C4-2B (cell line): ENCODE measurements around the gene CLCF1.

Experiments
- ZFX ChIP-seq: fragments of 450-650 bp; IDR thresholded peaks from 2 replicates; pipeline ENCODE4 v1.6.1; 2017
- TF ChIP-seq, protein P1 (sequence below): fragments of 450-650 bp; conservative IDR thresholded peaks from 2 replicates; pipeline ENCODE4 v1.5.1; 2017; ENCODE audit warnings: mild to moderate bottlenecking

- TF ChIP-seq, protein P1, sequence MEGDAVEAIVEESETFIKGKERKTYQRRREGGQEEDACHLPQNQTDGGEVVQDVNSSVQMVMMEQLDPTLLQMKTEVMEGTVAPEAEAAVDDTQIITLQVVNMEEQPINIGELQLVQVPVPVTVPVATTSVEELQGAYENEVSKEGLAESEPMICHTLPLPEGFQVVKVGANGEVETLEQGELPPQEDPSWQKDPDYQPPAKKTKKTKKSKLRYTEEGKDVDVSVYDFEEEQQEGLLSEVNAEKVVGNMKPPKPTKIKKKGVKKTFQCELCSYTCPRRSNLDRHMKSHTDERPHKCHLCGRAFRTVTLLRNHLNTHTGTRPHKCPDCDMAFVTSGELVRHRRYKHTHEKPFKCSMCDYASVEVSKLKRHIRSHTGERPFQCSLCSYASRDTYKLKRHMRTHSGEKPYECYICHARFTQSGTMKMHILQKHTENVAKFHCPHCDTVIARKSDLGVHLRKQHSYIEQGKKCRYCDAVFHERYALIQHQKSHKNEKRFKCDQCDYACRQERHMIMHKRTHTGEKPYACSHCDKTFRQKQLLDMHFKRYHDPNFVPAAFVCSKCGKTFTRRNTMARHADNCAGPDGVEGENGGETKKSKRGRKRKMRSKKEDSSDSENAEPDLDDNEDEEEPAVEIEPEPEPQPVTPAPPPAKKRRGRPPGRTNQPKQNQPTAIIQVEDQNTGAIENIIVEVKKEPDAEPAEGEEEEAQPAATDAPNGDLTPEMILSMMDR = no peak
- TF ChIP-seq ZFX = no peak
Observed at GRCh38 chr11:67332081-67332691, 41.2 kb downstream of the CLCF1 start.
